HepG2 (cell line): ENCODE measurements around the gene SYS1. TPM values are rescaled to one million over a fixed set of nuclear protein-coding genes. Genes with fewer than 3 reads are reported as not detected.

Experiments
- CAMTA2 ChIP-seq: sonication (generic); formaldehyde crosslinking; IDR thresholded peaks from 2 replicates; pipeline ENCODE4 v1.4.0; 2020; ENCODE audit warnings: mild to moderate bottlenecking, missing genetic modification reagents, borderline replicate concordance
- CEBPZ ChIP-seq: IDR thresholded peaks from 2 replicates; pipeline ENCODE4 v1.6.1; 2012; ENCODE audit warnings: low read length, improper control_type of control experiment
- E2F2 ChIP-seq: sonication (generic); formaldehyde crosslinking; IDR thresholded peaks from 2 replicates; pipeline ENCODE4 v1.4.0; 2020; ENCODE audit warnings: missing genetic modification reagents, borderline replicate concordance
- FOSL1 ChIP-seq: sonication (generic); formaldehyde crosslinking; IDR thresholded peaks from 2 replicates; pipeline ENCODE4 v1.9.0; 2021; ENCODE audit warnings: missing genetic modification reagents, borderline replicate concordance
- JUNB ChIP-seq: sonication (generic); formaldehyde crosslinking; IDR thresholded peaks from 2 replicates; pipeline ENCODE4 v1.8.0; 2022; ENCODE audit warnings: missing genetic modification reagents, mild to moderate bottlenecking, borderline replicate concordance
- MAFF ChIP-seq: IDR thresholded peaks from 2 replicates; pipeline ENCODE4 v1.6.1; 2011; ENCODE audit warnings: low read depth, low read length, improper control_type of control experiment
- MED13 ChIP-seq: sonication (generic); formaldehyde crosslinking; IDR thresholded peaks from 2 replicates; pipeline ENCODE4 v1.5.0; 2020; ENCODE audit warnings: missing genetic modification reagents
- PCBP1 ChIP-seq: fragments of 200-400 bp; formaldehyde crosslinking; IDR thresholded peaks from 2 replicates; pipeline ENCODE4 v1.6.1; 2017; ENCODE audit warnings: mild to moderate bottlenecking, low read depth, low read length, borderline replicate concordance
- SETDB1 ChIP-seq: sonication (generic); formaldehyde crosslinking; IDR thresholded peaks from 2 replicates; pipeline ENCODE4 v1.5.1; 2020; ENCODE audit warnings: missing genetic modification reagents, mild to moderate bottlenecking, borderline replicate concordance
- SP140L ChIP-seq: sonication (generic); formaldehyde crosslinking; IDR thresholded peaks from 2 replicates; pipeline ENCODE4 v1.4.0; 2020; ENCODE audit warnings: missing genetic modification reagents, borderline replicate concordance
- SP2 ChIP-seq: sonication (generic); formaldehyde crosslinking; IDR thresholded peaks from 2 replicates; pipeline ENCODE4 v1.5.1; 2020; ENCODE audit warnings: mild to moderate bottlenecking, missing genetic modification reagents
- ZKSCAN8 ChIP-seq: IDR thresholded peaks from 2 replicates; pipeline ENCODE4 v1.6.1; 2016; ENCODE audit warnings: borderline replicate concordance, missing genetic modification reagents, missing compliant biosample characterization
- ZNF484 ChIP-seq: sonication (generic); formaldehyde crosslinking; IDR thresholded peaks from 2 replicates; pipeline ENCODE4 v1.5.1; 2020; ENCODE audit warnings: mild to moderate bottlenecking, low read depth, missing genetic modification reagents, borderline replicate concordance
- ZNF652 ChIP-seq: IDR thresholded peaks from 2 replicates; pipeline ENCODE4 v1.6.1; 2016; ENCODE audit warnings: low read depth, borderline replicate concordance
- ZNF737 ChIP-seq: sonication (generic); formaldehyde crosslinking; IDR thresholded peaks from 2 replicates; pipeline ENCODE4 v1.5.0; 2020; ENCODE audit warnings: missing genetic modification reagents, mild to moderate bottlenecking, borderline replicate concordance
- polyA plus RNA-seq, 8 experiments: library from polyadenylated mRNA; depleted of rRNA in 3 of 8; stranded (reverse) in 7 of 8; unstranded in 1 of 8; fragments of >200 nt; fragmentation: Illumina TruSeq in 4 of 8; extraction: Trizol in 4 of 8; gene quantifications; 2 replicates each; pipeline versions ENCODE4 v1.2.1 to v1.2.3, GENCODE V29; 2011 to 2016; ENCODE audit warnings: low read depth in 4 of 8, missing spikeins in 1 of 8, mixed read lengths in 1 of 8; ENCODE audit not compliant: insufficient read depth in 1 of 8
- total RNA-seq, 5 experiments: library from RNA; depleted of rRNA; stranded (reverse); fragments of >200 nt; fragmentation: Illumina TruSeq; extraction: Trizol; gene quantifications; 2 replicates each; pipeline ENCODE4 v1.2.3, GENCODE V29; 2016; ENCODE audit warnings: low read depth in 1 of 5
- TF ChIP-seq, protein P1 (sequence below): sonication (generic); formaldehyde crosslinking; IDR thresholded peaks from 2 replicates; pipeline ENCODE4 v1.8.0; 2022; ENCODE audit warnings: missing genetic modification reagents, mild to moderate bottlenecking, inconsistent platforms, borderline replicate concordance
- TF ChIP-seq, protein P2 (sequence below): sonication (generic); formaldehyde crosslinking; IDR thresholded peaks from 2 replicates; pipeline ENCODE4 v1.4.0; 2020; ENCODE audit warnings: missing genetic modification reagents
- TF ChIP-seq, protein P3 (sequence below): sonication (generic); formaldehyde crosslinking; IDR thresholded peaks from 2 replicates; pipeline ENCODE4 v1.8.1; 2022; ENCODE audit warnings: low read depth, mild to moderate bottlenecking, missing genetic modification reagents

SYS1 gene
- total and polyA plus RNA-seq, 2 of the 13 experiments (the other 11 are each of a cell fraction or from before 2014, with no cell fraction given) = 38.3 to 65.6 TPM

- no peak for TF ChIP-seq CEBPZ
- TF ChIP-seq JUNB = no peak
- TF ChIP-seq FOSL1 (CRISPR knock-in tag) = no peak
- TF ChIP-seq PCBP1 = 0 out of 2 replicates have a peak, but pooled peaks have one; percentile 83
- TF ChIP-seq ZNF652 (CRISPR knock-in tag) = no peak
- no peak for TF ChIP-seq ZKSCAN8 (CRISPR knock-in tag)
- TF ChIP-seq, protein P1, sequence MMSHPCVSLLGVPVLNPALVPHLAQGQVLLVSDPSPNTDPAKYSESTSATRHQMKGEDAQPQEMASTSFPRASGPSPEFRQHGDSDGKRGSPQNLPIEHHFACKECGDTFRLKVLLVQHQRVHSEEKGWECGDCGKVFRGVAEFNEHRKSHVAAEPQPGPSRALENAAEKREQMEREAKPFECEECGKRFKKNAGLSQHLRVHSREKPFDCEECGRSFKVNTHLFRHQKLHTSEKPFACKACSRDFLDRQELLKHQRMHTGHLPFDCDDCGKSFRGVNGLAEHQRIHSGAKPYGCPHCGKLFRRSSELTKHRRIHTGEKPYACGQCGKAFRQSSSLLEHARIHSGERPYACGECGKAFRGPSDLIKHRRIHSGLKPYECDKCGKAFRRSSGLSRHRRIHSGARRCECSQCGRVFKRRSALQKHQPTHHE (CRISPR knock-in tag) = peak; percentile 33; the same call in 1 of the 2 replicates
- TF ChIP-seq MAFF = no peak
- TF ChIP-seq, protein P2, sequence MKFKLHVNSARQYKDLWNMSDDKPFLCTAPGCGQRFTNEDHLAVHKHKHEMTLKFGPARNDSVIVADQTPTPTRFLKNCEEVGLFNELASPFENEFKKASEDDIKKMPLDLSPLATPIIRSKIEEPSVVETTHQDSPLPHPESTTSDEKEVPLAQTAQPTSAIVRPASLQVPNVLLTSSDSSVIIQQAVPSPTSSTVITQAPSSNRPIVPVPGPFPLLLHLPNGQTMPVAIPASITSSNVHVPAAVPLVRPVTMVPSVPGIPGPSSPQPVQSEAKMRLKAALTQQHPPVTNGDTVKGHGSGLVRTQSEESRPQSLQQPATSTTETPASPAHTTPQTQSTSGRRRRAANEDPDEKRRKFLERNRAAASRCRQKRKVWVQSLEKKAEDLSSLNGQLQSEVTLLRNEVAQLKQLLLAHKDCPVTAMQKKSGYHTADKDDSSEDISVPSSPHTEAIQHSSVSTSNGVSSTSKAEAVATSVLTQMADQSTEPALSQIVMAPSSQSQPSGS (CRISPR knock-in tag) = peak; percentile 61; the same call in 1 of the 2 replicates
- TF ChIP-seq ZNF484 (CRISPR knock-in tag) = no peak
- TF ChIP-seq MED13 (CRISPR knock-in tag) = peak; percentile 52; the same call in 1 of the 2 replicates
- TF ChIP-seq ZNF737 = no peak
- TF ChIP-seq E2F2 (CRISPR knock-in tag) = peak; percentile 79; the same call in 1 of the 2 replicates
- no peak for TF ChIP-seq SP140L (CRISPR knock-in tag)
- TF ChIP-seq, protein P3, sequence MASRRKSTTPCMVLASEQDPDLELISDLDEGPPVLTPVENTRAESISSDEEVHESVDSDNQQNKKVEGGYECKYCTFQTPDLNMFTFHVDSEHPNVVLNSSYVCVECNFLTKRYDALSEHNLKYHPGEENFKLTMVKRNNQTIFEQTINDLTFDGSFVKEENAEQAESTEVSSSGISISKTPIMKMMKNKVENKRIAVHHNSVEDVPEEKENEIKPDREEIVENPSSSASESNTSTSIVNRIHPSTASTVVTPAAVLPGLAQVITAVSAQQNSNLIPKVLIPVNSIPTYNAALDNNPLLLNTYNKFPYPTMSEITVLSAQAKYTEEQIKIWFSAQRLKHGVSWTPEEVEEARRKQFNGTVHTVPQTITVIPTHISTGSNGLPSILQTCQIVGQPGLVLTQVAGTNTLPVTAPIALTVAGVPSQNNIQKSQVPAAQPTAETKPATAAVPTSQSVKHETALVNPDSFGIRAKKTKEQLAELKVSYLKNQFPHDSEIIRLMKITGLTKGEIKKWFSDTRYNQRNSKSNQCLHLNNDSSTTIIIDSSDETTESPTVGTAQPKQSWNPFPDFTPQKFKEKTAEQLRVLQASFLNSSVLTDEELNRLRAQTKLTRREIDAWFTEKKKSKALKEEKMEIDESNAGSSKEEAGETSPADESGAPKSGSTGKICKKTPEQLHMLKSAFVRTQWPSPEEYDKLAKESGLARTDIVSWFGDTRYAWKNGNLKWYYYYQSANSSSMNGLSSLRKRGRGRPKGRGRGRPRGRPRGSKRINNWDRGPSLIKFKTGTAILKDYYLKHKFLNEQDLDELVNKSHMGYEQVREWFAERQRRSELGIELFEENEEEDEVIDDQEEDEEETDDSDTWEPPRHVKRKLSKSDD (CRISPR knock-in tag) = 0 out of 2 replicates have a peak, but pooled peaks have one; percentile 72
- no peak for TF ChIP-seq SP2 (CRISPR knock-in tag)
- TF ChIP-seq CAMTA2 (CRISPR knock-in tag) = peak; percentile 71; the same call in 1 of the 2 replicates
- no peak for TF ChIP-seq SETDB1 (CRISPR knock-in tag)
Observed at GRCh38 chr20:45347936-45348778, 14.8 kb upstream of the SYS1 start, which contains the start of gene SDC4 (continued).
